ENCODE data around the gene INPP5B.

The INPP5B gene

GRCh38 chr1:37866491-37866890 is 80.4 kb downstream of the INPP5B start:
- DNase-seq, result no peak

GRCh38 chr1:37865348-37866120 is 81.3 kb downstream of the INPP5B start:
- DNase-seq, result no peak

- DNase-seq, result no peak
Measured at GRCh38 chr1:37862330-37862729, 84.5 kb downstream of the INPP5B start.

GRCh38 chr1:37861151-37861550 is 85.7 kb downstream of the INPP5B start:
- no peak for DNase-seq

- DNase-seq, result no peak
Measured at GRCh38 chr1:37860346-37860666, 86.5 kb downstream of the INPP5B start.

- peak; percentile 89 for DNase-seq
Measured at GRCh38 chr1:37859507-37860345, 87.1 kb downstream of the INPP5B start, which contains the start of gene MTF1. MTF1 (minus strand) TSS chr1:37859592; CDS start chr1:37857658, 1,934 bp downstream.

- DNase-seq, result no peak
Measured at GRCh38 chr1:37858931-37859506, 87.8 kb downstream of the INPP5B start.

GRCh38 chr1:37854406-37854805 is 92.4 kb downstream of the INPP5B start:
- no peak for DNase-seq

- no peak for DNase-seq
Measured at GRCh38 chr1:37853157-37853556, 93.7 kb downstream of the INPP5B start.

- peak; percentile 6 for DNase-seq
Measured at GRCh38 chr1:37851782-37852210, 95.1 kb downstream of the INPP5B start.

- no peak for DNase-seq
Measured at GRCh38 chr1:37851262-37851661, 95.6 kb downstream of the INPP5B start.

GRCh38 chr1:37850352-37850955 is 96.4 kb downstream of the INPP5B start:
- no peak for DNase-seq

GRCh38 chr1:37849480-37849879 is 97.4 kb downstream of the INPP5B start:
- DNase-seq, result no peak

- DNase-seq, result no peak
Measured at GRCh38 chr1:37846647-37847339, 100.1 kb downstream of the INPP5B start.

GRCh38 chr1:37845786-37846185 is 101.1 kb downstream of the INPP5B start:
- peak; percentile 19 for DNase-seq

- no peak for DNase-seq
Measured at GRCh38 chr1:37845049-37845646, 101.7 kb downstream of the INPP5B start.

- DNase-seq, result no peak
Measured at GRCh38 chr1:37844536-37844935, 102.3 kb downstream of the INPP5B start.

GRCh38 chr1:37841652-37842051 is 105.2 kb downstream of the INPP5B start:
- DNase-seq, result no peak

- DNase-seq, result no peak
Measured at GRCh38 chr1:37840711-37841110, 106.1 kb downstream of the INPP5B start.

GRCh38 chr1:37839676-37840075 is 107.2 kb downstream of the INPP5B start:
- DNase-seq, result no peak

GRCh38 chr1:37836788-37837187 is 110.1 kb downstream of the INPP5B start:
- DNase-seq, result no peak

- DNase-seq, result no peak
Measured at GRCh38 chr1:37831809-37832208, 115.0 kb downstream of the INPP5B start.
